HG03280 (cell line): ENCODE data around the gene SNED1.
"Not testable (repeated sequence)": the region's sequence is repeated elsewhere in the genome, so short reads cannot be mapped to it uniquely, and the experiment has no call there.

Source experiments
- ATAC-seq: cut with Tn5 transposase; IDR thresholded peaks from one replicate; pipeline ENCODE4 v1.9.1; 2021; ENCODE audit warnings: mild to moderate bottlenecking, moderate library complexity; ENCODE audit not compliant: unreplicated experiment

Gene SNED1

DNA sequence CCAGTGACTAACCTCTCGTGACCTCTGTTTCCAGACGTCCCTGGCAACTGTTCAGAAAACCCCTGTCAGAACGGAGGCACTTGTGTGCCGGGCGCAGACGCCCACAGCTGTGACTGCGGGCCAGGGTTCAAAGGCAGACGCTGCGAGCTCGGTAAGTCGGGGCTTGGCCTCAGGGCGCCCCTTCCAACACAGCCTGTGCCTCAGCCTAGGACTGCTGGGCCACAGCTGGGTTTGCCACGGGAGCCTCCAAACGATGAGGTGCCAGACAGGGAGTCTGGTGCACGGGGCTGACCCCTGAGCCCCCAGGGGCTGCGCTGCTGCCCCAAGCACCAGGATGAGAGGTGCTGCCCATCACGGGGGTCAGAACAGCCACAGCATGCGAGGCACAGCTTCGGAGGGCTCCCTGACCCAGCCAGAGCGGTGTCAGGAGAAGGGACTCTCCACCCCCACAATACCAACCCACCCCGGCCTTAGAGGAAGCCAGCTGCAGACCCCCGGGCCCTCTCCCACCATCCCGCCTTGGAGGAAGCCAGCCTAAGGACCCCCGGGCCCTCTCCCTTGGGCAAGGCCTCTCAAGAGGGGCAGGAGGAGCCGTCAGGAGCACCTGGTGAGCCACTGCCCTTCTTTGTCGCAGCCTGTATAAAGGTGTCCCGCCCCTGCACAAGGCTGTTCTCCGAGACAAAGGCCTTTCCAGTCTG lies 83.4 kb downstream of the SNED1 start:
- no peak for ATAC-seq

DNA sequence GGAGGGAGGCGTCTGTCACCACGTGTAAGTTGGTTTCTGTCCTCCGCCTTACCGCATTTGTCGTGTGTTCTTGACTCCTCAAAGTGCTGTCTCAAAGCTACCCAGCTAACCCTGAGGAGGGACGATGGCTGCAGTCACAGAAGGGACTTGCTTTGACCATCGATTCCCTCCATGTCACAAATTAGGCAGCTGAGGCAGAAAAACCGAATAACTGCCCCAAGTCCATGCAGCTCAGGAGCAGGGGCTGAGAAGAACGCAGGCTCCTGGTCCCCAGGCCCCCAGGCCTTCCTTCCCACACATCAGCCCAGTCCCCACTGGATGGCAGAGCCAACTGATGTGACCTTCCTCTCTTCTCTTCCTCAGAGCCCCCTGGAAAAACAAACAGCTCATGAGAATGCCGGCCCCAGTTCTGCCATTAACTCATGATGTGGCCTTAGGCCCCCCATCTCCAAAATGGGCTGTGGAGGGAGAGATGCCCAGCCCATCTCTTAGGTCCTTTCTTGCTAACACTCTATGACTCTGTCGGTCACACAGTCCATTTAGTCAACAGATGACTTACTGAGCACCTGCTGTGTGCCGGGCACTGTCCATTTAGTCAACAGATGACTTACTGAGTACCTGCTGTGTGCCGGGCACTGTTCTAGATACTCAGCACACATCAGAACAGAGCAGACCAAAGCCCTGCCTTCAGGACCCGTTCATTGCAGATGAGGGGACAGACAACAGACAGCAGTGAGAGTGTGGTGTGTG lies 84.1 kb downstream of the SNED1 start:
- ATAC-seq, result no peak

DNA sequence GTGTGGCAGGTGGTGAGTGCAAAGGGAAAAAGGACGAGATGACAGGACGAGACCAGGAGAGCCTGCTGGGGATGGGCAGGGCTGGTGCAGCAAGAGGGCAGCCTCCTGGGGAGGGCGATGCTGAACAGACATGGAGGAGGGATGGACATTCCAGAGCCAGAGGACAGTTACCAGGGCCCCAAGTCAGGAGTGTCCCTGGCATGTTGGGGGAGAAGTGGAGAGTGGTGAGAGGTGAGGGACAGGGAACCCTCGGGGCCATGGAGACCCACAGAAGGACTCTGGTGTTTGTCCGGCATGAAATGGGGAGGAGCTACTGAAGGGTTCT lies 84.6 kb downstream of the SNED1 start:
- ATAC-seq, result no peak

DNA sequence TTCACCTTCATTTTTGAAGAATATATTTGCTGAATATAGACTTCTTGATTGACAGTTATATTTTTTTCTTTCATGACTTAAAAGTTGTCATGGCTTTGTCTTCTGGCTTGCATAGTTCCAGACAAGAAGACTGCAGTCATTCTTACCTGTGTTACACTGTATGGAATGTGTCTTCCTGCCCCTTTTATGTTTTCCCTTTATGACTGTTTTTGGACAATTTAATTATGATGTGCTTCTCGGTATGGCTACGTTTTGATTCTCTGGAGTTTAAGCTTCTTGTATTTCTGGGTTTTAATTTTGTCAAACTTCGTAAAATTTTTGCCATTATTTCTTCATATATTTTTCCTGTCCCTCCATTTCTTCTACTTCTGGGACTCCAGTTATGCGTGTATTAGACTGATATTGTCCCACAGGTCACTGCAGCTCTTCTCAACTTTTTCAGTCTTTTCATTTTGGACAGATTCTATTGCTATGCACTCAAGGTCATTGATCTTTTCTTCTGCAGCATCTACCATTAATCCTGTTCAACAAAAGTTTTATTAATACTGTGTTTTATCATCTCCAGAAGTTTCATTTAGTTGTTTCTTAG lies 86.5 kb downstream of the SNED1 start:
- ATAC-seq, result no peak

DNA sequence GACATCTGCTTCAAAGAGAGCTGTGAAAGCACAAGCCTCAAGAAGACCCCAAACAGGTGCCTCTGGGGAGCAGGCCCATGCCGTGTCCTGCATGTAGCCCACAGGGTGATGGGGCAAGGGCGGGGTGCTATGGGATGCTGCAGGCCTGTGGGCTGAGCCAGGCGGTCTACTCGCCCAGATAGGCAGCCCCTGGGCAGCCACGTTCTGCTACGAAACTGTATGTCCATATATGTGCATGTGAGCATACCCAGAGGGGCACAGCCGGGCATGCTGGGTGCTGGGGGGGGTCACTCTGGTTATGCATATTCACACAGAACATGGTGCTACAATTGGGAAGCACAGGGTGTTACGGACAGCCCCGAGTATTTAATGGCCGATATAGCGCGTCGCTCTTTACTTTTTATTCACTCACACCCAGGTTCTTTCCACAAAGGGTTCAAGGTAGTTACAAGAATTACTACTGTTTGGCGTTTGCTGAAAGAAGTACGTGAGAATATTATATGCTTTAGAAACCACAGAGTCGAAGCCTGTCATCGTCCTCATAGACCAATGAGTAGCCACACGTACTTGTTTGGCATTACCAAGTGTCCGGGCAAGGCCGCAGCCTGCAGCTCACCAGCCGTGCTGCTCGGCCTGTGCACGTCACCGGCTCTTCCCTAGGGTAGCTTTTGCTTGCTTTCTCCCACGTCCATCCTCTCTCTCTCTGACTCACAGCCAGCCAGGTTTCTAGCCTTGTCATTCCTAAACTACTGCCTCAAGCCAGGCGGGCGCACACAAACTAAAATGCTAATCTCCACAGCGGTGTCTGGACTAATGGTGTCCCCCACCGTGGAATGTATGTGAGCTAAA lies 89.2 kb downstream of the SNED1 start:
- no peak for ATAC-seq

DNA sequence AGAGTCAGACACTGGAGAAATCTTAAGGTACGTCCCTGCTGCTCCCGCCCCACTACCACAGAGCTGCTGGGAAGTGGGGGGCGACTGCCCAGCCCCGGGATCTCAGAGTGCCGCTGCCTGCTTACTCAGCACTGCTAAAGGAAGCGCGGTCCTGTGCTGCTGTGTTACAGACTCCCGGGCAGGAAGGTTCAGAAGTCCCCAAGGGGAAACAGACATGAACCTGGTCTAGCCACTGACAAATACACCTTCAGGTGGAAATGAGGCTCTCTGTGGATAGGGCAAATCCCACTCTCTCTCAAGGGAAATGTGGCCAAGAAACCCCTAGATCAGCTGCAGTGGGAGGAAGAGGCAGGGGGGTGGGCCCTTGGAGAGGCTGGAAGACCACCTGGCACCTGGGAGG lies 90.0 kb downstream of the SNED1 start:
- ATAC-seq, result no peak

DNA sequence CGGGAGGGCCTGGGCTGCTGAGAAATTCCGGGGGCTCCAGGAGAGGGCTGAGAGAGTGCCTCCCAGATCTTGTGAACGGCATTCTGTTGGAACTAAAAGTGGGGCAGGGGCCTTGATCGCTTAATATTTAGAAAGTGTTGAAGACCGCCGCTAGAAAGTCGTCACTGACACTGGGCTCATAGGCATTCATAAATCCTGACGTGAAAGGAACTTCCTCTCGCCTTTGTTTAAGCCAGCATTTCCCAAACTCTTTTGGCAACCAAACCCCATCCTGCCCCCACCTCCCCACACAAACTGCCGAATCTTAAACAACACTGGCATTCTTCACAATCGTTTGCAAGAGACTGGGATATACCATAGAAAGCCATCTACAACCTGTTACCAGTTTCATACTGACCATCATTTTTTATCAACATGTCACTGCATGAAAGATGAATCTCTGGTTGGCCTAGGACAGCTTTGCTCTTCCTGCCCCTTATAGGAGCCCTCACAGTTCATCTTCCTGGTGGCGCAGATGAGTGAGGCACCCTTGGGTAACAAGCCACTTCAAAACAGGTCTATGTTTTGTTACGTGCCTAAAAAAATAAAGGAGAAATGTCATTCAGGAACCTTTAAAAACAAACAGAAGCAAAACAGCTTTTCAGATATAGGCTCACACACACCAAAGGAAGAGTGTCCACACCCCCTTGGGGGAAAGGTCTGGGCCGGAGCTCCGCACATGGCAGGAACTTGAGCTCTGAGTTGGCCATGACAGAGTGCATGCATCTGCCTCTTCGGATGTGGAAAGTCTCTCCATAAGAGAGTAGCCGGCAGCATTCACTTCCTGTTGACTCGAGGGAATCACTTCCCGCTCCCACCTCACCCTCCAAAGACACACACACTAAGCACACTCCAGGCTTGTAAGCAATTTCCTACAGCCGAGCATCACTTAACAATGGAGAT lies 90.6 kb downstream of the SNED1 start:
- no peak for ATAC-seq

DNA sequence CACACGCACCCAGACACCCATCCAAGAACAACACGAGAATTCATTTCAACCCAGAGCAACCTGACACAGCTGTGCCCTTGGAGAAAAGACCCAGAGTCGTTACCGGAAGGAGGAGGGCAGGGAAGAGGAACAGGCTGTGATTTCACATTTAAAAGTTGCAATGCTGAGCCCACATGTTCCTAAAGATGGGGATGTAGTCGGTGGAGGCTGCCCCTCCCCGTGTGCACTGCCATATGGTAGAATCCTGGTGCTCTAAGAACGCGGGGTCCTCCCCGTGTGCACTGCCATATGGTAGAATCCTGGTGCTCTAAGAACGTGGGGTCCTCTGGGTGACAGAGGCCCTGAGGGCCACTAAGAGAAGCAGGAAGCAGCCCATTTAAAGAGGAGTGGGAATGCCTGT lies 92.8 kb downstream of the SNED1 start:
- ATAC-seq, result no peak

DNA sequence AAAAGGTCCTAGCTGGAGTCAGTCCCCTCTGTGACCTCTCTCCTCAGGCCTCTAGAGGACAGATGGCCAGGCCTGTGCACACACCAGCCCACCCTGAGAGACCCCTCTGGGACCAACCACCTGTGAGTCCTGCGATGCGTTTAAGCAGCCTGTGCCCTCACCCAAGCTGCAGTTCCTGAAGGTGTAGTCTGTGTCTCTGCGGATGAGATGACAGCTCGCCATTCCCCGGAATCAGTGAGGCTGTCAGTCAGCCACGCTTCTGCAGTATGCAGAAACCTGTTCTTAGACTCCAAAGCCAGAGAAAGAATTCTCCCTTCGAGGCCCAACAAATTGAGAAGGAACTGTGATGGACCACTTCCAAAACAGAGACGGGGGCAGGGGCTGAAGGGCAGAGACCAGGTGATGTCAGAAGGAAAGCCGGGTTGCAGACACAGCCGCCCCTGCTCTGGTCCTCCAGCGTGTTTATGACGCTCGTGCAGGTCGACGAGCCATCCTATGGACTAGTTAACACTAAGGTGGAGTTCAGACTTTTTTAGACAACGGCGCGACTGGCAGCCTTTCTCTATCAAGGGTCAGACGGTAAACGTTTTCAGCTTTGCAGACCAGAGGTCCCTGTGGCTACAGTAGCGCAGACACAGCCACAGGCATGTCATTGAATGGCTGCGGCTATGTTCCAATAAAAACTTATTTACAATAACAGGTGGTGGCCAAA lies 93.5 kb downstream of the SNED1 start:
- ATAC-seq, result no peak

DNA sequence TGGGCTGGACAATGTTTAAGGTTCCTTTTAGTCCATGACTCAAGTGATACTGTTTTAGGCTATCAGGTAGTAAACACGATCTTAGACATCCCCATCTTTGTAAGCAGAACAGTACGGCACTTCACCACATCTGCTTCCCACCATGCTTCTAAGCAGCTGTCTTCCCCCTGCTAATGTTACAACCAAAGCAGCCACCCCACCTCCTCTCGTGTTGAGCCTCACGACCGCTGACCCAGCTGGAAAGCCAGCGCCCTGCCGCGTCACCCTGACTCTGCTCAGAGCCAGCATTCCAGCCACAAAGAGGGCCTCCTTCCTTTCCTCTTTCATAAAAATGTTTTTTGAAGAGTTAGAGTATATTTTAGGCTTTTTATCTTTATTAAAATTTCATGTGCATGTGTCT lies 94.3 kb downstream of the SNED1 start:
- no peak for ATAC-seq

DNA sequence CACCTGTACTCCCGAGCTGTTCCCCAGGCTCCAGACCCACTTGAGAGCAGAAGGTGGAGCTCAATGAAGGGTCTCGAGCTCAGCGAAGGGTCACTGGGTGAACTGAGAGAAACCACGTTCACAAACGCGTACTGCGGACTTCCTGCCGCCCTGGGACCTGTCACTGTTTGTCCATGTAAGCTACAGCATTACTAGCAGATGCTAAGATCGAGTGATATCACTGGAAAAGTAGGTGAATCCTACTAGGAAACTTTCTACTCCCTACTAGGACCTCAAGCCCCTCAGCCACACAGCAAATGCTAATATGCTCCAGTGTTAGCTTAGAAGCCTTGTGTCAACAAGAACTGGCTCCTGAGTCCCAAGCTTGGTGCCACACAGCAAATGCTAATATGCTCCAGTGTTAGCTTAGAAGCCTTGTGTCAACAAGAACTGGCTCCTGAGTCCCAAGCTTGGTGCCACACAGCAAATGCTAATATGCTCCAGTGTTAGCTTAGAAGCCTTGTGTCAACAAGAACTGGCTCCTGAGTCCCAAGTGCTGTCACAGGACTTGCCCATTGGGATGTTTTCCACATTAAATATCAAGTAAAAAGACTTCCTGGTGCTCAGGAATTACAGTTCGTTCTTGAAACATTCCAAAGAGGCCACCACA lies 94.8 kb downstream of the SNED1 start:
- not testable (repeated sequence) for ATAC-seq

DNA sequence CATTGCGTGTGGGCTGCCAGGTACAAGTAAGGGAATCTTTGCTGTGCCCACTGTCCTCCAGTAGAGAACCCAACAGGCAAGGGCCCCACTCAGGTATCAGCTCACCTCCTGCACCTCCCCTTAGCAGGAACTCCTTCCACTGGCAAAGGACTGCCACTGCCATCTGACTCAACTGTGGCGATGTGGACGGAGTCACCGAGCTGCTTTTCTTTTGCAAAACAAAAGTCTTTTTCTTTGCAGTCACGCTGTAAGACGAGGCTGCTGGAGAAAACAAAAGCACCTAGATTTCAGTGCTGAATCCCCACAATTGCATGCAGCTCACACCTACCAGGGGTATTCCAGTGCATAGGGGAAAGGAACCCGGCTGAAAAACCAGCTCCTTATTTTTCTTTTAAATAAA lies 95.8 kb downstream of the SNED1 start:
- no peak for ATAC-seq

DNA sequence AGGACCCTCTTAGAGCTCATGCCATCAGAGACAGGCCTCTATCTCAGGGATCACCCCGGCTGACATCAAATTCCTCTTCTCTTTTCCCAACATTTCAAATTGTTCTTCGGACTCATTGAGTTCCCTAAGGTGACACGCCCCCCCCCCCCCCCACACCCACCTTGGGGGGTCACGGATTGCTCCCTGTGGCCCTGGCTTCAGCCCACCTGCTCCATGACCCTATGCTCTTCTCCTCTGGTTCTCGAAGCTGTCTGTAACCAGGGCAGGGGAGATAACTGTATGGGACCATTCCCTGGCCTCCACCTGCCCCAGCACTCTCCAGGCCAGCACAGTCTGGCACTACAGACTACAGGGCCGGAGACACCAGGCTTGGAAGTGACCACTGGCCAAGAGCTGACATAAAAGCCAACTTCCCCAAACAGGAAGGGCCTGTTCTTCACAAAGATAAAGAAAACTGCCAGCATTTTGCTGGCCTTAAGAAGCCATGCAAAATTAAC lies 96.6 kb downstream of the SNED1 start:
- no peak for ATAC-seq

DNA sequence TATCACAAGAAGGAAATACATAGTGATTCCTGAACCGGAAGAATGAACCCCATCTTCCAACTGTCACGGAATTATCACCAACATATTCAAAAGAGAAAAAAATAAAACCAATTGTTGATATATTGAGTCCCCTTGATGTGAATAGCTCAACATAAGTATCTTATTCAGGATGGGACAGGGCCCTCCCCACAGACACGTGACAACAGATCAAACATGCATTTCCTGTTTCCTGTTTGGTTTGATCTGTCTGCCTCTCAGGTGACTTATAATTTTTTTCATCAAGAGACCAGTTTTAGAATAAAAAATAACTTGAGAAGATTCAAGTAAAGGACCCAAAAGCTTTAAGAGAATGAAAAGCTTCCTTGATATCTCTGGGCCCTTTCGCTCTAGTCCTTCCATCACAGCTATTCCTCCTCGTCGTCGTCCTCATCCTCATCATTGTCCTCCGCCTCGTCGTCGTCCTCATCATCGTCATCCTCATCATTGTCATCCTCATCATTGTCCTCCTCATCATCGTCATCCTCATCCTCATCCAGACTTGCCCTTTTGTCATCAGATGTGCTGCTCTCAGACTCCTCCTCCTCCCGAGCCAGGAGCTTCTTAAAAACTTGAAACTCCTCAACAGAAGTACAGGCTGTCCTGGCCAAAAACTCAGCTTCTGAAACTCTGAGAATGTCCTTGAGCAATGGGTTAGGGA lies 97.3 kb downstream of the SNED1 start:
- ATAC-seq, result no peak

DNA sequence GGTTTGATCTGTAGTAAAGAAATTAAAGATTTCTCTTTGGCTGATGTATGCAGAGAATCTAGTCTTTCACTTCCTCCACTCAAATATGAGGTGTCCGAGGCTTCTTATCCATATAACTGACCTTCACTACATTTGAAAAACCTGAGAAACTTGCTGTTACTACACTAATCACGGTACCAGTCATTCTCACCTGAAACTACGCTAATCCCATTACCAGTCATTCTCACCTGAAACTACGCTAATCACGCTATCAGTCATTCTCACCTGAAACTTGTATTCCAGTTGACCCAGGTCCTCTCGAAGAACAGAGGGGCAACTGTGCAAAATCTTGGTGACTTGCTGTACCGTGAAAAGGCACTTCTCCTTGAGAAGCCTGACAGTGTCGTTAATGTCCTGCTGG lies 98.6 kb downstream of the SNED1 start:
- ATAC-seq, result peak; percentile 54

DNA sequence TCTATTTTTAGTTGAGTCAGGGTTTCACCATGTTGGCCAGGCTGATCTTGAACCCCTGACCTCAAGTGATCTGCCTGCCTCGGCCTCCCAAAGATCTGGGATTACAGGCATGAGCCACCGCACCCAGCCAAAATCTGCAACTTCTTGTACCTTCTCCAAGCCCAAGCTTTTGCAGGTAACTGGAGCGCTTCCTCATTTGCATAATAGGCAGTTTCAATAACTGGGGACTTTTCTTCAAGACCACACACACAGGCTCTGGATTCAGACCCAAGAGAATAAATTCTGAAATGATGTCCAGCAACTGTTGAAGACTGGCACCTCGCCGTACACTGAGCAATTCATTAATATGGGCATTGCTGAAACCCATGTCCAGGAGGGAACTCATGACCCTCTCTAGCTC lies 100.8 kb downstream of the SNED1 start:
- ATAC-seq, result no peak

DNA sequence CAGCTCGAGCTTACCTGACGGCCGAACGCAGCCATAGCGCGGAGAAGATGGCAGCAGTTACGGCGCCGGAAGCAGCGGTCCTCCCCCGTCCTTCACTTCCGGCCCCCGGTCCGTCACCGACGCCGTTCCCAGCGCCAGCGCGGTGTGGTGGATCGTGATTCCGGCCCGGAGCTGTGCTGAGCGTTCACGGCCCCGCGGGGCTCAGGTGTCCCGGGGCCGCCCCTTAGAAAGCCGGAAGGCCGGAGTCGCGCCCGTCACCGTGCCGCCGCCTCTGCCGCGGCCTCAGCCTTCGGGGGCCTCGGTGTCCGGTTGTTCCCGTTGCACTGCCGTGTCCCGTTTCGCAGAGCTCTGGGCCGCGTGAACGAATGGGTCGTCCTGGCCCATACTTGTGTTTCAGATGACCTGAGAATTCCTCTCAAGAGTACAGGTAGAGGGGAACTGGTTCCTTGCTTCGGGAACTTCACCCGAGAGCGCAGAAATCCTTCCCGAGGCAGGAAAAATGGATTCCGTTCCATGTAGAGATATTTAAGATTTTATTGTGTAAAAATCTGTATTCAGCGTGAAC lies 103.9 kb downstream of the SNED1 start, which contains the start of gene MTERF4:
Gene MTERF4 (minus strand): TSS at position 49 of the 565 bp plus-strand sequence. CDS start 14 bp downstream, at position 35.
- peak; percentile 90 for ATAC-seq

DNA sequence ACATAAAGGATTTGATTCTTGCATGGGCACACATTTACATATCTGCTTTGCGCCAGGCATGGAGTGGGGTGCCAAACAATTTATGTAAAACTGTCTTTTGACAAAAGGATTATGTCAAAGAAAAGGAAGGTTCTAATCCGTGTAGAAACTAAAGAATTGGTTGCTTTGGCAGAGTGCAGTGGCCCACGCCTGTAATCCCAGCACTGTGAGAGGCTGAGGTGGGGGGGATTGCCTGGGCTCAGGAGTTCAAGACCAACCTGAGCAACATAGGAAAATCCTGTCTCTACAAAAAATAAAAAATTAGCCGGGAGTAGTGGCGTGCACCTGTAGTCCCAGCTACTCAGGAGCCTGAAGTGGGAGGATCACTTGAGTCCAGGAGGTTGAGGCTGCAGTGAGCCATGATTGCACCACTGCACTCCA lies 104.8 kb downstream of the SNED1 start:
- ATAC-seq, result no peak
